Right ventricle myocardium superior (tissue), 1 donor: ENCODE results near the gene HINT3. TPM values are rescaled to one million over a fixed set of nuclear protein-coding genes. Genes with fewer than 3 reads are reported as not detected.
"Not testable (repeated sequence)": the region's sequence is repeated elsewhere in the genome, so short reads cannot be mapped to it uniquely, and the experiment has no call there.

Source experiments
- ATAC-seq: fragments of 200-7000 bp; cut with Tn5 transposase; one replicate; pipeline ENCODE4 v1.9.1; 2020; ENCODE audit warnings: mild to moderate bottlenecking; ENCODE audit not compliant: poor library complexity
- DNase-seq: peaks from one replicate; pipeline ENCODE4 v3.0.0-alpha.2; 2020
- intact Hi-C: fragments of 100-400 bp; cut with DNase I; formaldehyde crosslinking; loops from one replicate; pipeline ENCODE4 v1.11.2; 2022
- total RNA-seq: library from RNA; stranded (reverse); fragmentation: NEBNext Ultra II Directional; extraction: Animal tissue kit (Norgen Biotek cat#: 25700); gene quantifications from one replicate; pipeline ENCODE4 v1.2.1, GENCODE V29; 2021
- donor health status: DM: no; HTN: yes; CAD: no; lungs with severe emphysema.

The HINT3 gene
- total RNA-seq, 1 donor from 2014 or later = 33.5 TPM

GRCh38 chr6:125954735-125955339, 1.7 kb upstream of the HINT3 start:
- intact Hi-C loops = loop anchor here (5.0 kb wide), 1 partner anchor 158 kb away; no protein-coding TSS in a partner anchor
- no peak for ATAC-seq
- DNase-seq = no peak

GRCh38 chr6:125955973-125956372, 597 bp upstream of the HINT3 start:
- intact Hi-C loops = loop anchor here (5.0 kb wide), 1 partner anchor 159 kb away; no protein-coding TSS in a partner anchor
- no peak for ATAC-seq
- DNase-seq = no peak

- DNase-seq = no peak
- ATAC-seq = no peak
- intact Hi-C loops = loop anchor here (5.0 kb wide), 1 partner anchor 160 kb away; no protein-coding TSS in a partner anchor
Observed at GRCh38 chr6:125957391-125957693, 772 bp downstream of the HINT3 start.

- intact Hi-C loops = loop anchor here (5.0 kb wide), 1 partner anchor 161 kb away; no protein-coding TSS in a partner anchor
- peak; percentile 31 for ATAC-seq
- no peak for DNase-seq
Observed at GRCh38 chr6:125957845-125958244, 1.3 kb downstream of the HINT3 start.

- intact Hi-C loops = loop anchor here (5.0 kb wide), 1 partner anchor 162 kb away; no protein-coding TSS in a partner anchor
- no peak for ATAC-seq
- no peak for DNase-seq
Observed at GRCh38 chr6:125959041-125959440, 2.5 kb downstream of the HINT3 start.

GRCh38 chr6:125961117-125961516, 4.5 kb downstream of the HINT3 start:
- no peak for DNase-seq
- intact Hi-C loops = no loop called here
- ATAC-seq = no peak

GRCh38 chr6:125962900-125963497, 6.4 kb downstream of the HINT3 start:
- intact Hi-C loops = no loop called here
- no peak for DNase-seq
- ATAC-seq = no peak

- DNase-seq (no peak), ATAC-seq (no peak)
- intact Hi-C loops = no loop called here
Observed at GRCh38 chr6:125963817-125964216, 7.2 kb downstream of the HINT3 start.

- ATAC-seq (no peak), DNase-seq (no peak)
- intact Hi-C loops = no loop called here
Observed at GRCh38 chr6:125966569-125966968, 10.0 kb downstream of the HINT3 start.

- intact Hi-C loops = no loop called here
- no peak for DNase-seq
- ATAC-seq = no peak
Observed at GRCh38 chr6:125968493-125968892, 11.9 kb downstream of the HINT3 start.

GRCh38 chr6:125970760-125971159, 14.2 kb downstream of the HINT3 start:
- DNase-seq (no peak), ATAC-seq (no peak)
- intact Hi-C loops = loop anchor here (5.0 kb wide), 2 partner anchors 183 to 663 kb away; no protein-coding TSS in a partner anchor

- ATAC-seq, DNase-seq: not testable (repeated sequence)
- intact Hi-C loops = loop anchor here (5.0 kb wide), 2 partner anchors 185 to 665 kb away; no protein-coding TSS in a partner anchor
Observed at GRCh38 chr6:125972478-125972877, 15.9 kb downstream of the HINT3 start.

GRCh38 chr6:125974214-125974866, 17.8 kb downstream of the HINT3 start:
- peak; percentile 71 for ATAC-seq
- intact Hi-C loops = loop anchor here (5.0 kb wide), 2 partner anchors 187 to 667 kb away; no protein-coding TSS in a partner anchor
- DNase-seq = no peak

- no peak for DNase-seq
- ATAC-seq = no peak
- intact Hi-C loops = no loop called here
Observed at GRCh38 chr6:125979101-125979500, 22.5 kb downstream of the HINT3 start.

- intact Hi-C loops = no loop called here
- ATAC-seq = no peak
- no peak for DNase-seq
Observed at GRCh38 chr6:125981571-125982185, 25.1 kb downstream of the HINT3 start.

- intact Hi-C loops = no loop called here
- no peak for ATAC-seq
- DNase-seq = no peak
Observed at GRCh38 chr6:125983246-125983945, 26.8 kb downstream of the HINT3 start.

- intact Hi-C loops = no loop called here
- ATAC-seq (no peak), DNase-seq (no peak)
Observed at GRCh38 chr6:125984311-125984710, 27.7 kb downstream of the HINT3 start.

- intact Hi-C loops = no loop called here
- DNase-seq (no peak), ATAC-seq (no peak)
Observed at GRCh38 chr6:125985522-125985921, 29.0 kb downstream of the HINT3 start.

- ATAC-seq (no peak), DNase-seq (no peak)
- intact Hi-C loops = no loop called here
Observed at GRCh38 chr6:125985979-125986300, 29.4 kb downstream of the HINT3 start.
